Nephron (organoid): ENCODE results near the gene IQCN.

Experiments used
- H3K27ac Mint-ChIP-seq, 3 experiments: 2 replicates each; pipeline ENCODE4 v1.8.0; 2020; ENCODE audit warnings: mixed read lengths in 3 of 3, mild to moderate bottlenecking in 2 of 3, moderate library complexity in 1 of 3
- H3K27me3 Mint-ChIP-seq: 2 replicates; pipeline ENCODE4 v1.8.0; 2021; ENCODE audit warnings: low read depth, mild to moderate bottlenecking, moderate library complexity, mixed read lengths
- H3K36me3 Mint-ChIP-seq: 2 replicates; pipeline ENCODE4 v1.8.0; 2020; ENCODE audit warnings: low read depth, mixed read lengths
- H3K4me1 Mint-ChIP-seq: 2 replicates; pipeline ENCODE4 v1.8.0; 2020; ENCODE audit warnings: mixed read lengths
- H3K4me3 Mint-ChIP-seq, 3 experiments: 2 replicates each; pipeline ENCODE4 v1.8.0; 2020; ENCODE audit warnings: mild to moderate bottlenecking in 3 of 3, mixed read lengths in 3 of 3, moderate library complexity in 2 of 3
- H3K9me3 Mint-ChIP-seq: 2 replicates; pipeline ENCODE4 v1.8.0; 2020; ENCODE audit warnings: mixed read lengths
- TF ChIP-seq, protein P1 (sequence below), 3 experiments: fragments of 200-600 bp; sonication (generic); IDR thresholded peaks; one replicate each; pipeline ENCODE4 v1.5.0; 2021; ENCODE audit warnings: antibody characterized with exemption in 3 of 3; ENCODE audit not compliant: unreplicated experiment in 3 of 3

IQCN gene

GRCh38 chr19:18266771-18267686 lies 7.2 kb downstream of the IQCN start:
- H3K27ac Mint-ChIP-seq, result no peak overlapping the region
- H3K4me1 Mint-ChIP-seq, result no peaks in the 10 kb centered on the region
- no peaks in the 10 kb centered on the region for H3K27me3 Mint-ChIP-seq
- H3K36me3 Mint-ChIP-seq, result peaks cover 26% of the 10 kb centered on the region
- no peak overlapping the region for H3K4me3 Mint-ChIP-seq
- no peaks in the 10 kb centered on the region for H3K9me3 Mint-ChIP-seq
- TF ChIP-seq, protein P1, sequence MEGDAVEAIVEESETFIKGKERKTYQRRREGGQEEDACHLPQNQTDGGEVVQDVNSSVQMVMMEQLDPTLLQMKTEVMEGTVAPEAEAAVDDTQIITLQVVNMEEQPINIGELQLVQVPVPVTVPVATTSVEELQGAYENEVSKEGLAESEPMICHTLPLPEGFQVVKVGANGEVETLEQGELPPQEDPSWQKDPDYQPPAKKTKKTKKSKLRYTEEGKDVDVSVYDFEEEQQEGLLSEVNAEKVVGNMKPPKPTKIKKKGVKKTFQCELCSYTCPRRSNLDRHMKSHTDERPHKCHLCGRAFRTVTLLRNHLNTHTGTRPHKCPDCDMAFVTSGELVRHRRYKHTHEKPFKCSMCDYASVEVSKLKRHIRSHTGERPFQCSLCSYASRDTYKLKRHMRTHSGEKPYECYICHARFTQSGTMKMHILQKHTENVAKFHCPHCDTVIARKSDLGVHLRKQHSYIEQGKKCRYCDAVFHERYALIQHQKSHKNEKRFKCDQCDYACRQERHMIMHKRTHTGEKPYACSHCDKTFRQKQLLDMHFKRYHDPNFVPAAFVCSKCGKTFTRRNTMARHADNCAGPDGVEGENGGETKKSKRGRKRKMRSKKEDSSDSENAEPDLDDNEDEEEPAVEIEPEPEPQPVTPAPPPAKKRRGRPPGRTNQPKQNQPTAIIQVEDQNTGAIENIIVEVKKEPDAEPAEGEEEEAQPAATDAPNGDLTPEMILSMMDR (IDR thresholded peaks at IDR 0.05; ENCODE audit: unreplicated experiment in 3 of 3), result no peak

DNA sequence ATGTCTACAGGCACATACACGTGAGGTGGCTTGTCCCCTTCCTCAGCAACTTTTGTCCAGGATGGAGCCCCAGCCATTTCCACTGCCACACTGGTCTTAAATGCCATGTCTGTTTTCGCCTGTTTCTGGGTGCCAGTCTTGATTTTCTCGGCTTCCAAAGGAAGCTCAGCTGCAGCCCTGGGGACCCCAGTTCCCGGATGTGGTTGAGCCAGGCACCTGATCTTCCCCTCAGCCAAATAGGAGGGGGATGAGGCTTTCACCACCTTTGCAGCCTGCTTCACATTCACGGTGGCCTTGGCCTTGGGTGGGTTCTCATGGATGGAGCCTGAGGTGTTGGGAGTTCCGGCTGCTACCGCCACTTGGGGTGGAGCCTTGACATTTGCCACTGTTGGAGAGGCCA lies 8.7 kb downstream of the IQCN start:
- Mint-ChIP-seq H3K27ac (no peak overlapping the region), H3K27me3 (peaks cover 4% of the 10 kb centered on the region), H3K4me1 (no peaks in the 10 kb centered on the region), H3K4me3 (no peak overlapping the region), H3K36me3 (peaks cover 29% of the 10 kb centered on the region), H3K9me3 (no peaks in the 10 kb centered on the region)
- TF ChIP-seq, protein P1 (IDR thresholded peaks at IDR 0.05; ENCODE audit: unreplicated experiment in 3 of 3), result no peak

DNA sequence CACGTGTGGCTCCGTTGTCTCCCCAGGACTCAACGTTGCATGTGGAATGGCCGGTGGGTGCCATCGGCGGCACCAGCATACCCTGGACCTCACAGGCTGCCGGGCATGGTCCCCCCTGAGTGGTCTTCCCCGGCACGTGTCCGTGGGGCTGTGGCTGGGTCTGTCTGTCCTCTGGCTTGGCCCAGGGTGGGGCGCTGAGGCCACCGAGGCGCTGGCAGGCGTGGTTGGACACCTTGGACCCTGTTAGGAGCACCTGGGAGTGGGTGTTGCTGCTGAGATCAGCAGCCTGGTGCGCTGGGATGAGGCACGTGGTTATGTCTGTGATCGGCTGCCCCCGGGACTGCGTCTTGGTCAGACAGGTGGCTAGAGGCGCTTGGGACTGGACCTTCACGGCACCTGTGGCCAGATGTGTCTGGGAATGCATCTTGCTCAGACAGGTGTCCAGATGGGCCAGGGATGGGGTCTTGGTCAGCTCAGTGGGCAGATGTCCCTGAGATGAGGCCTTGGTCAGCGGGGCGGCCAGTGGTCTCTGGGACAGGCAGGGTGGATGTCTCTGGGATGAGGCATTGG lies 9.2 kb downstream of the IQCN start:
- peaks cover 4% of the 10 kb centered on the region for H3K27me3 Mint-ChIP-seq
- no peak overlapping the region for H3K4me3 Mint-ChIP-seq
- no peaks in the 10 kb centered on the region for H3K4me1 Mint-ChIP-seq
- TF ChIP-seq, protein P1 (IDR thresholded peaks at IDR 0.05; ENCODE audit: unreplicated experiment in 3 of 3), result no peak
- H3K9me3 Mint-ChIP-seq, result no peaks in the 10 kb centered on the region
- H3K27ac Mint-ChIP-seq, result no peak overlapping the region
- H3K36me3 Mint-ChIP-seq, result peaks cover 29% of the 10 kb centered on the region

DNA sequence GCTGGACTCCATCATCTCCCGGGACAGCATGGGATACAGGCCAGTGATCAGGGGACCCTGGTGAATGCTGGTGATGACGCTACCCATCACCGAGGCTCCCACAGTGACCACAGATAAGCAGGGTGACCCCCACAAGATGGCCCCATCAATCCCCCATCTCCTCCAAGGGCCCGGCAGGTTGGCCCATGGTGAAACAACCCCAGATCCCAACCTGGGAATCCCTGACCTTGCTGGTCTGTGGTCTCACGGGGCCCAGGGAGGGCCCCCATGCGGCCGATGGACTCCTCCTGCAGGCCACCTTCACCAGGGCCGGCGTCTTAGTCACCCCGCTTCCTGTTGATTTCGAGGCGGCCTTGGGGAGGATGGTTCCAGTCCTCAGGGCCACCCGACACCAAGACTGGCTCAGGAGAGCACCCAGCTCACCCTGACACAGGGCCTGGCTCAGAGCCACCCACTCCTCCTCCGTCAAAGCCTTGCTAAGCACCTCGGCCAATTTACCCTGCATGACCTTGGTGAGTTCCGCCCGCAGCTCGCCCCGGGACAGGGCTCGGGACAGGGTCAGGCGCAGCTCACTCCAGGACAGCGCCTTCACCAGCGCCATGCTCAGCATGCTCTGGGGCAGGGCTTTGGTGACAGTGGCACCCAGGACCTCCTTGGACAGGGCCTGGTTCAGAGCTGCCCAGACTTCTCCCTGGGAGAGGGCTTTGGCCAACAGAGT lies 10.0 kb downstream of the IQCN start:
- Mint-ChIP-seq H3K9me3 (no peaks in the 10 kb centered on the region), H3K36me3 (peaks cover 29% of the 10 kb centered on the region), H3K27me3 (peaks cover 4% of the 10 kb centered on the region), H3K27ac (no peak overlapping the region), H3K4me1 (no peaks in the 10 kb centered on the region), H3K4me3 (no peak overlapping the region)
- TF ChIP-seq, protein P1 (IDR thresholded peaks at IDR 0.05; ENCODE audit: unreplicated experiment in 3 of 3), result no peak

DNA sequence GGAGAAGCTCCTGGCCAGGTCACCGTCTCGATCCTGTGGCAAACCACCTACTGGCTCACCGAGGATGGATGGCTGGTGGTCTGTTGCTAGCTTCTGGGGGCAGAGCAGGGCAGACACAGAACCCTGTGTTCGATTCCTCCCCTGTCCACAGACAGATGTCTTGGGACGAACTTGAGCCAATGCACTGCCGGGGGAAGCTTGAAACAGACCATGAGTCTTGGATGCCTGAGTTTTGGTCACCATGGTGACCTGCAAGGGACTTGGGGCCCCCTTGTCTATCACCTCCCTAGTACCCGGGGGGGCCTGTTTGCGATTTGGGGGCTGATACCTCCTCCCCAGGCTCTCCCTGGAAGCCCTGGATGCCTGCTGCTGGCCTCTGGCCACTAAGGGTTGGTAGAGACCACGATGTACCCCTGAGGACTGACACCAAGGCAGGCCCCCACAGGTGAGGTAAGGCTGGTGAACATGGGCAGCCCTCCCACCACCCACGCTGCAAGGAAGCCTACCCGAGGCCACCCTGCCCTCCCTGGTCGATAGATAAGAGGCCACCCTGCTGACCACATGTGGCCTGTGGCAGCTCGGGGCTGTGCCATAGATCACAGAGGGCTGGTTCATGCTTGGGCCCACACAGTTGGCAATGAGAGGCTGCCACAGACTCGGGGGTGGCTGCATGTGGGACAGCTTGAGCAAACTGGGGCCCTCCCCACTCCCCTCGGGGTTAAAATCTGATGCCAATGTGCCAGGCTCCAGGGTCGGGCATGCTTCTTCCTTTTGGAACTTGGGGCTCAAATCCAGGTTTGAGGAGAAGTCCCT lies 10.7 kb downstream of the IQCN start:
- TF ChIP-seq, protein P1 (IDR thresholded peaks at IDR 0.05; ENCODE audit: unreplicated experiment in 3 of 3), result no peak
- Mint-ChIP-seq H3K4me1 (no peaks in the 10 kb centered on the region), H3K36me3 (peaks cover 29% of the 10 kb centered on the region), H3K4me3 (no peak overlapping the region), H3K9me3 (no peaks in the 10 kb centered on the region), H3K27ac (no peak overlapping the region), H3K27me3 (peaks cover 4% of the 10 kb centered on the region)
